Fibroblast of lung (primary cell): ENCODE results near the gene MYO9A.

Experiments used
- CTCF ChIP-seq, 2 donors: IDR thresholded peaks in 1 of 2; conservative IDR thresholded peaks in 1 of 2; 1 replicate in 1 of 2; 2 replicates in 1 of 2; pipeline ENCODE4 v1.5.1; 2011 to 2012; ENCODE audit warnings: low read length in 2 of 2, control low read depth in 1 of 2, inconsistent platforms in 1 of 2, low read depth in 1 of 2, mild to moderate bottlenecking in 1 of 2
- EZH2 ChIP-seq: IDR thresholded peaks from 2 replicates; pipeline ENCODE4 v1.5.1; 2012; ENCODE audit warnings: low read length, control low read depth, mild to moderate bottlenecking; ENCODE audit errors: missing control alignments

- TF ChIP-seq CTCF (conservative IDR thresholded peaks at IDR 0.05 in 1 of 2, IDR thresholded peaks at IDR 0.05 in 1 of 2; ENCODE audit: low read depth in 1 of 2, low read length in 2 of 2) (no peak), EZH2 (no peak)
These were observed 1.0 kb downstream of the MYO9A start for GRCh38 chr15:72116731-72117485.
